Measurements from ENCODE around the gene SPINK9.
A peak's percentile ranks its signal among the peaks of the same experiment; 100 is the strongest.

The SPINK9 gene

GRCh38 chr5:148364343-148364742 is 29.0 kb downstream of the SPINK9 start:
- DNase-seq (ENCODE audit: low read depth), result no peak
- no peak for TF ChIP-seq CTCF (IDR thresholded peaks at IDR 0.05; ENCODE audit: low read length, missing control alignments)
- no peak overlapping the region for H3K4me3 ChIP-seq (replicated peaks; ENCODE audit: low read depth, low read length)

- no peak for TF ChIP-seq CTCF (IDR thresholded peaks at IDR 0.05; ENCODE audit: low read length, missing control alignments)
- H3K4me3 ChIP-seq (replicated peaks; ENCODE audit: low read depth, low read length), result no peak overlapping the region
These were observed 32.9 kb downstream of the SPINK9 start for GRCh38 chr5:148368299-148368698.

GRCh38 chr5:148372166-148372725 is 36.9 kb downstream of the SPINK9 start:
- TF ChIP-seq CTCF (IDR thresholded peaks at IDR 0.05; ENCODE audit: low read length, missing control alignments), result no peak
- no peak for DNase-seq (ENCODE audit: low read depth)
- no peak overlapping the region for H3K4me3 ChIP-seq (replicated peaks; ENCODE audit: low read depth, low read length)

More at GRCh38 chr5:148368299-148368698, 32.9 kb downstream of the SPINK9 start:
- DNase-seq (ENCODE audit: low read depth), result no peak

- DNase-seq (ENCODE audit: low read depth), result no peak
- H3K4me3 ChIP-seq (replicated peaks; ENCODE audit: low read depth, low read length), result no peak overlapping the region
- no peak for TF ChIP-seq CTCF (IDR thresholded peaks at IDR 0.05; ENCODE audit: low read length, missing control alignments)
These were observed 37.5 kb downstream of the SPINK9 start for GRCh38 chr5:148372893-148373292.

GRCh38 chr5:148374690-148375360 is 39.5 kb downstream of the SPINK9 start:
- DNase-seq (ENCODE audit: low read depth), result peak; percentile 86
- no peak overlapping the region for H3K4me3 ChIP-seq (replicated peaks; ENCODE audit: low read depth, low read length)
- peak; percentile 95 for TF ChIP-seq CTCF (IDR thresholded peaks at IDR 0.05; ENCODE audit: low read length, missing control alignments)

GRCh38 chr5:148376198-148376597 is 40.8 kb downstream of the SPINK9 start:
- no peak for TF ChIP-seq CTCF (IDR thresholded peaks at IDR 0.05; ENCODE audit: low read length, missing control alignments)
- no peak overlapping the region for H3K4me3 ChIP-seq (replicated peaks; ENCODE audit: low read depth, low read length)
- DNase-seq (ENCODE audit: low read depth), result no peak

- no peak overlapping the region for H3K4me3 ChIP-seq (replicated peaks; ENCODE audit: low read depth, low read length)
- no peak for TF ChIP-seq CTCF (IDR thresholded peaks at IDR 0.05; ENCODE audit: low read length, missing control alignments)
- no peak for DNase-seq (ENCODE audit: low read depth)
These were observed 43.3 kb downstream of the SPINK9 start for GRCh38 chr5:148378670-148379069.
